HCT116 (cell line): ENCODE measurements around the gene ZNF593. TPM values are rescaled to one million over a fixed set of nuclear protein-coding genes. Genes with fewer than 3 reads are reported as not detected.

ENCODE experiments used
- ATAC-seq: fragments of 200-7000 bp; cut with Tn5 transposase; 2 replicates; pipeline ENCODE4 v1.9.1; 2020; ENCODE audit warnings: mild to moderate bottlenecking, moderate library complexity
- BruUV-seq: library from RNA; stranded (reverse); fragments of 400-500 nt; replicated peaks from 2 replicates; lab custom pipeline; 2021; lab: Mats Ljungman, UMichigan
- CTCF ChIA-PET: fragments of 300-600 bp; sonication (Branson Sonifier 250); formaldehyde crosslinking; loops from one replicate; lab custom pipeline; 2021; ENCODE audit warnings: antibody characterized with exemption; lab: Charles Lee
- POLR2A ChIA-PET: fragments of 300-600, 350-600 bp; sonication (Branson Sonifier 250); formaldehyde crosslinking; loops from one replicate; lab custom pipeline; 2021; ENCODE audit warnings: antibody characterized with exemption; lab: Charles Lee
- RAD21 ChIA-PET, 2 experiments: fragments of 300-600 bp; sonication (Branson Sonifier 250); formaldehyde crosslinking; loops; one replicate each; lab custom pipeline; 2023; ENCODE audit warnings: low total read pairs in 2 of 2; ENCODE audit not compliant: uncharacterized antibody in 2 of 2, unreplicated experiment in 2 of 2, low non-redundant PET in 1 of 2; lab: Charles Lee
- DNase-seq: peaks from one replicate; pipeline ENCODE4 v3.0.0-alpha.2; 2010; ENCODE audit warnings: low read depth, low spot score
- H2AFZ ChIP-seq: fragments of 200-600 bp; shearing (Covaris generic), sonication (generic); 2 replicates; pipeline ENCODE4 v1.6.1; 2017; ENCODE audit warnings: low read depth, mixed run types, mixed read lengths, antibody characterized with exemption, low read length; ENCODE audit not compliant: poor library complexity, severe bottlenecking
- H3K27ac ChIP-seq: 2 replicates; pipeline ENCODE4 v1.5.1; 2012; ENCODE audit warnings: low read depth, low read length
- H3K27me3 ChIP-seq: fragments of 200-600 bp; sonication (generic); 2 replicates; pipeline ENCODE4 v1.6.1; 2016; ENCODE audit warnings: mixed run types, low read length, mixed read lengths; ENCODE audit not compliant: insufficient read depth
- H3K36me3 ChIP-seq, 2 experiments: fragments of 200-500 bp in 1 of 2; fragments of 200-600 bp in 1 of 2; sonication (Bioruptor generic) in 1 of 2; sonication (generic) in 1 of 2; 2 replicates each; pipeline versions ENCODE4 v1.5.1 to v1.6.1; 2014 to 2016; ENCODE audit warnings: low read length in 2 of 2, inconsistent platforms in 1 of 2, mixed read lengths in 1 of 2, mixed run types in 1 of 2; ENCODE audit not compliant: insufficient read depth in 2 of 2, control insufficient read depth in 1 of 2
- H3K4me1 ChIP-seq, 2 experiments: fragments of 200-600 bp in 1 of 2; sonication (generic) in 1 of 2; 2 replicates each; pipeline versions ENCODE4 v1.5.1 to v1.6.1; 2012 to 2017; ENCODE audit warnings: low read length in 2 of 2, inconsistent platforms in 1 of 2, mild to moderate bottlenecking in 1 of 2, mixed read lengths in 1 of 2, mixed run types in 1 of 2, moderate library complexity in 1 of 2; ENCODE audit not compliant: insufficient read depth in 2 of 2, control insufficient read depth in 1 of 2
- H3K4me2 ChIP-seq: fragments of 200-600 bp; sonication (generic); 2 replicates; pipeline ENCODE4 v1.6.1; 2017; ENCODE audit warnings: mixed run types, low read length, mixed read lengths
- H3K4me3 ChIP-seq, 2 experiments: fragments of 200-600 bp in 1 of 2; sonication (generic) in 1 of 2; replicated peaks in 1 of 2; 2 replicates each; pipeline ENCODE4 v1.5.1; 2011 to 2016; ENCODE audit warnings: low read length in 2 of 2, control low read depth in 1 of 2, low read depth in 1 of 2, mild to moderate bottlenecking in 1 of 2, mixed read lengths in 1 of 2, mixed run types in 1 of 2
- H3K79me2 ChIP-seq: fragments of 200-600 bp; sonication (generic); 2 replicates; pipeline ENCODE4 v1.6.1; 2017; ENCODE audit warnings: mild to moderate bottlenecking, mixed run types, low read length, moderate library complexity, mixed read lengths; ENCODE audit not compliant: insufficient read depth
- H3K9ac ChIP-seq: fragments of 200-600 bp; sonication (generic); 2 replicates; pipeline ENCODE4 v1.6.1; 2016; ENCODE audit warnings: low read length, mixed read lengths
- H3K9me2 ChIP-seq: fragments of 200-600 bp; sonication (generic), shearing (Covaris generic); 2 replicates; pipeline ENCODE4 v1.6.1; 2017; ENCODE audit warnings: mixed run types, mild to moderate bottlenecking, moderate library complexity; ENCODE audit not compliant: insufficient read depth
- H3K9me3 ChIP-seq, 2 experiments: fragments of 200-500 bp in 1 of 2; fragments of 200-600 bp in 1 of 2; sonication (Bioruptor generic) in 1 of 2; sonication (generic) in 1 of 2; 2 replicates each; pipeline ENCODE4 v1.6.1; 2014 to 2017; ENCODE audit warnings: low read length in 2 of 2, mixed read lengths in 2 of 2, inconsistent platforms in 1 of 2, low read depth in 1 of 2, mild to moderate bottlenecking in 1 of 2, mixed run types in 1 of 2, moderate library complexity in 1 of 2; ENCODE audit not compliant: control insufficient read depth in 1 of 2, insufficient read depth in 1 of 2
- H4K20me1 ChIP-seq: fragments of 200-600 bp; sonication (generic), shearing (Covaris generic); 2 replicates; pipeline ENCODE4 v1.6.1; 2017; ENCODE audit warnings: mixed run types, mild to moderate bottlenecking, moderate library complexity; ENCODE audit not compliant: insufficient read depth
- CBX3 ChIP-seq: IDR thresholded peaks from 2 replicates; pipeline ENCODE4 v1.6.1; 2012; ENCODE audit warnings: low read depth
- CEBPB ChIP-seq: IDR thresholded peaks from 2 replicates; pipeline ENCODE4 v1.6.1; 2012; ENCODE audit warnings: low read depth
- EGR1 ChIP-seq: IDR thresholded peaks from 2 replicates; pipeline ENCODE4 v1.6.1; 2012; ENCODE audit warnings: low read depth
- EZH2phosphoT487 ChIP-seq: fragments of 200-600 bp; IDR thresholded peaks from 2 replicates; pipeline ENCODE4 v1.6.1; 2018; ENCODE audit warnings: antibody characterized with exemption, borderline replicate concordance
- FOSL1 ChIP-seq: IDR thresholded peaks from 2 replicates; pipeline ENCODE4 v1.6.1; 2012; ENCODE audit warnings: low read depth
- JUND ChIP-seq: IDR thresholded peaks from 2 replicates; pipeline ENCODE4 v1.6.1; 2012
- POLR2A ChIP-seq: IDR thresholded peaks from 2 replicates; pipeline ENCODE4 v1.7.0; 2011; ENCODE audit warnings: borderline replicate concordance; ENCODE audit not compliant: insufficient read depth, insufficient read length; ENCODE audit errors: extremely low read depth
- RAD21 ChIP-seq: IDR thresholded peaks from 2 replicates; pipeline ENCODE4 v1.6.1; 2012; ENCODE audit warnings: low read depth, mild to moderate bottlenecking
- REST ChIP-seq: IDR thresholded peaks from 2 replicates; pipeline ENCODE4 v1.6.1; 2012; ENCODE audit warnings: low read depth
- SP1 ChIP-seq: IDR thresholded peaks from 2 replicates; pipeline ENCODE4 v1.6.1; 2012; ENCODE audit warnings: low read depth
- SRF ChIP-seq: IDR thresholded peaks from 2 replicates; pipeline ENCODE4 v1.6.1; 2012; ENCODE audit warnings: low read depth
- TCF7L2 ChIP-seq: IDR thresholded peaks from 2 replicates; pipeline ENCODE4 v1.7.0; 2011; ENCODE audit warnings: borderline replicate concordance, inconsistent platforms; ENCODE audit not compliant: insufficient read depth, insufficient read length; ENCODE audit errors: extremely low read depth
- YY1 ChIP-seq: IDR thresholded peaks from 2 replicates; pipeline ENCODE4 v1.6.1; 2011; ENCODE audit warnings: low read length, low read depth, moderate library complexity, mild to moderate bottlenecking; ENCODE audit not compliant: insufficient replicate concordance; ENCODE audit errors: extremely low read depth
- ZNF274 ChIP-seq: fragments of 200-500 bp; sonication (Bioruptor generic); IDR thresholded peaks from 2 replicates; pipeline ENCODE4 v1.6.1; 2014; ENCODE audit warnings: mild to moderate bottlenecking, low read depth, low read length, inconsistent platforms
- intact Hi-C: fragments of 100-400 bp; cut with micrococcal nuclease; formaldehyde crosslinking; loops from 2 replicates; pipeline ENCODE4 v1.10.0; 2022
- total RNA-seq: library from RNA; stranded (reverse); gene quantifications from one replicate; pipeline ENCODE4 v1.2.1, GENCODE V29; 2021; ENCODE audit not compliant: unreplicated experiment

The ZNF593 gene
- total RNA-seq, 1 experiment from 2014 or later: 62.4 TPM

DNA sequence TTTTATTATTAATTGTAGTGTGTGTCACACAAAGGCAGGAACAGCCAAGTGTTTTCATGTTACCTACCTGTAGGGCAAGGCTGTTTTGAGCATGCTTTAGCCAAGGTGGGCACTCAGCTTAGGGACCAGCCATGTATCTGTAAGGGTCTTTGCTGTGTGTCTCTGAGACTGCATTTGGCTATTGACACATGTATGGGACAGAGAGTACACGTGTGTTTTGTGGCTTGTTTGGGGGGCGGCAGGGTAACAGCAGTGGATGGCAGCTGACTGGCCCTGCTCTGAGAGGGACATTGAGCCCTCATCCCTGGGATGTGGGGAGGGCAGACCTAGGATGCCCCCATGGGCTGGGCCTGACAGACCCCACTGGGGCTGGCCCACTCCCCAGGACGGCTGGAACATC lies 27.6 kb downstream of the ZNF593 start (continued):
- TF ChIP-seq TCF7L2 (no peak), SRF (no peak), SP1 (no peak), FOSL1 (no peak), EGR1 (no peak), CBX3 (no peak), CEBPB (no peak)

GRCh38 chr1:26197813-26198212 lies 28.1 kb downstream of the ZNF593 start:
- CTCF ChIA-PET: no interaction called here
- no peaks in the 10 kb centered on the region for H3K9me3 ChIP-seq
- ATAC-seq: no peak
- H3K27ac ChIP-seq: no peak overlapping the region
- H3K36me3 ChIP-seq: no peaks in the 10 kb centered on the region
- BruUV-seq: no TSS peak
- no peak overlapping the region for H3K4me3 ChIP-seq
- H3K27me3 ChIP-seq: no peaks in the 10 kb centered on the region
- TF ChIP-seq FOSL1 (no peak), EZH2phosphoT487 (no peak), REST (no peak), RAD21 (no peak), EGR1 (no peak), JUND (no peak), POLR2A (no peak), ZNF274 (no peak), YY1 (no peak)
- no peaks in the 10 kb centered on the region for H4K20me1 ChIP-seq
- no peaks in the 10 kb centered on the region for H3K79me2 ChIP-seq
- DNase-seq: no peak
- RAD21 ChIA-PET: no interaction called here
- H3K4me2 ChIP-seq: no peak overlapping the region
- POLR2A ChIA-PET: no interaction called here
- H3K9me2 ChIP-seq: no peaks in the 10 kb centered on the region
- no peak overlapping the region for H2AFZ ChIP-seq
- intact Hi-C loops: no loop called here
- no peak overlapping the region for H3K9ac ChIP-seq
- H3K4me1 ChIP-seq: peaks cover 2 to 4% of the 10 kb centered on the region in 2 experiments; a peak in 1 of 4 replicates
